Spleen (tissue), 11 donors: Measurements from ENCODE around the gene B3GALT2. TPM values are rescaled to one million over a fixed set of nuclear protein-coding genes. Genes with fewer than 3 reads are reported as not detected.

Experiments used
- DNase-seq: peaks from one replicate; pipeline ENCODE4 v3.0.0-alpha.2; 2020
- H3K27ac ChIP-seq, 8 donors: fragments of 200-600 bp; sonication (generic) in 7 of 8; 1 replicate in 4 of 8; 2 replicates in 4 of 8; pipeline versions ENCODE4 v1.5.0 to v1.8.0; 2016 to 2021; ENCODE audit warnings: inconsistent platforms in 4 of 8, mild to moderate bottlenecking in 4 of 8, moderate library complexity in 1 of 8
- H3K27me3 ChIP-seq, 7 donors: fragments of 200-600 bp; sonication (generic) in 6 of 7; replicated peaks in 1 of 7; 1 replicate in 4 of 7; 2 replicates in 3 of 7; pipeline versions ENCODE4 v1.5.0 to v1.8.0; 2016 to 2021; ENCODE audit warnings: inconsistent platforms in 3 of 7, mild to moderate bottlenecking in 1 of 7
- H3K36me3 ChIP-seq, 6 donors: fragments of 200-600 bp; sonication (generic) in 5 of 6; 1 replicate in 4 of 6; 2 replicates in 2 of 6; pipeline versions ENCODE4 v1.5.0 to v1.8.0; 2016 to 2021; ENCODE audit warnings: inconsistent platforms in 2 of 6
- H3K4me1 ChIP-seq, 6 donors: fragments of 200-600 bp; sonication (generic) in 5 of 6; 1 replicate in 3 of 6; 2 replicates in 3 of 6; pipeline versions ENCODE4 v1.5.0 to v1.8.0; 2016 to 2021; ENCODE audit warnings: inconsistent platforms in 3 of 6
- H3K4me3 ChIP-seq, 8 donors: fragments of 200-600 bp; sonication (generic) in 7 of 8; 1 replicate in 4 of 8; 2 replicates in 4 of 8; pipeline versions ENCODE4 v1.5.0 to v1.8.0; 2016 to 2021; ENCODE audit warnings: inconsistent platforms in 4 of 8, mild to moderate bottlenecking in 4 of 8, moderate library complexity in 2 of 8
- H3K9me3 ChIP-seq, 8 donors: fragments of 200-600 bp; sonication (generic) in 7 of 8; 1 replicate in 4 of 8; 2 replicates in 4 of 8; pipeline versions ENCODE4 v1.5.0 to v1.8.0; 2016 to 2021; ENCODE audit warnings: inconsistent platforms in 4 of 8
- POLR2A ChIP-seq, 3 donors: fragments of 450-650 bp; IDR thresholded peaks; one replicate each; pipeline ENCODE4 v1.5.1; 2017; ENCODE audit warnings: antibody characterized with exemption in 3 of 3, mild to moderate bottlenecking in 1 of 3
- POLR2AphosphoS5 ChIP-seq, 3 donors: sonication (generic); formaldehyde crosslinking; IDR thresholded peaks; one replicate each; pipeline ENCODE4 v1.5.1; 2017; ENCODE audit warnings: antibody characterized with exemption in 3 of 3
- whole genome bisulfite sequencing, 5 donors: extraction: QIAGEN DNeasy Blood & Tissue Kit in 3 of 5; methylation state at CpG; one replicate each; pipeline versions ENCODE4 v1.1.5 to v1.1.7; 2013 to 2018; 5-methylcytosine and 5-hydroxymethylcytosine counted together
- intact Hi-C: fragments of 100-400 bp; cut with DNase I; formaldehyde crosslinking; loops from one replicate; pipeline ENCODE4 v1.15.0; 2023; ENCODE audit warnings: low total_unique reads
- polyA plus RNA-seq, 3 donors: library from polyadenylated mRNA; stranded (reverse); fragments of 200-250 nt; gene quantifications; one replicate each; pipeline ENCODE4 v1.2.1, GENCODE V29; 2013
- total RNA-seq, 7 donors: library from RNA; depleted of rRNA in 3 of 7; stranded (reverse); fragments of >200 nt in 3 of 7; fragmentation: NEBNext Ultra II Directional in 4 of 7; extraction: Animal tissue kit (Norgen Biotek cat#: 25700) in 4 of 7; gene quantifications; one replicate each; pipeline versions ENCODE4 v1.1.0 to v1.2.1, GENCODE V29; 2016 to 2021
- TF ChIP-seq, protein P1 (sequence below), 11 experiments: fragments of 200-600 bp in 7 of 11; fragments of 450-650 bp in 4 of 11; sonication (generic) in 4 of 11; IDR thresholded peaks in 8 of 11; conservative IDR thresholded peaks in 3 of 11; 1 replicate in 7 of 11; 2 replicates in 4 of 11; pipeline versions ENCODE4 v1.4.0 to v1.8.0; 2016 to 2021; ENCODE audit warnings: antibody characterized with exemption in 11 of 11, inconsistent platforms in 4 of 11, mild to moderate bottlenecking in 1 of 11
- donor health status: healthy with polysubstance abuse.
- donor health status: DM: no; HTN: no; CAD: no; lungs with moderate emphysema.
- donor health status: DM: no; HTN: no; CAD: no.
- donor health status: Bipolar disorder and iron deficiency.
- donor health status: healthy.
- donor health status: DM: no; HTN: no; CAD: no.
- donor health status: DM: yes; HTN: yes; CAD: no.

The B3GALT2 gene
- total and polyA plus RNA-seq, 10 donors: 0.05 to 1.4 (median 0.38) TPM

DNA sequence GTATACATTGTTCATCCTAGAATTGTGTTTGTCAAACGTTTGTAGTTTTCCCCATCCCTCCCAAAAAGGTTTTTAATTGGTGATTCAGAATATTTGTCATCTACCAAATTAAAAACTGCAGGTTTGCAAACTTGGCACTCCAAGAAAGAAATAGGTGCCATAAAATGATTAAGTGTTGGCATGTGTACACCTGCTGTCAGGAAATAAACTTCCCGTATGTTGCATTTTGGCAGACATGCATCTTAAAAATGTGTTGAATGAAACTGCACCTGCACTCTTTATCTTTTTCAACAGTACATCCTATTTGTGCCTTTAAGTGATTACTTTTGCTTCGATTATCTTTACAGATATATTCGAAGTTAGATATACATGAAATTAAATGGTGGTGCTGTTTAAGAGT is 7.3 kb downstream of the B3GALT2 start:
- TF ChIP-seq POLR2AphosphoS5 (IDR thresholded peaks at IDR 0.05) (no peak), POLR2A (IDR thresholded peaks at IDR 0.05) (no peak)
- TF ChIP-seq, protein P1, sequence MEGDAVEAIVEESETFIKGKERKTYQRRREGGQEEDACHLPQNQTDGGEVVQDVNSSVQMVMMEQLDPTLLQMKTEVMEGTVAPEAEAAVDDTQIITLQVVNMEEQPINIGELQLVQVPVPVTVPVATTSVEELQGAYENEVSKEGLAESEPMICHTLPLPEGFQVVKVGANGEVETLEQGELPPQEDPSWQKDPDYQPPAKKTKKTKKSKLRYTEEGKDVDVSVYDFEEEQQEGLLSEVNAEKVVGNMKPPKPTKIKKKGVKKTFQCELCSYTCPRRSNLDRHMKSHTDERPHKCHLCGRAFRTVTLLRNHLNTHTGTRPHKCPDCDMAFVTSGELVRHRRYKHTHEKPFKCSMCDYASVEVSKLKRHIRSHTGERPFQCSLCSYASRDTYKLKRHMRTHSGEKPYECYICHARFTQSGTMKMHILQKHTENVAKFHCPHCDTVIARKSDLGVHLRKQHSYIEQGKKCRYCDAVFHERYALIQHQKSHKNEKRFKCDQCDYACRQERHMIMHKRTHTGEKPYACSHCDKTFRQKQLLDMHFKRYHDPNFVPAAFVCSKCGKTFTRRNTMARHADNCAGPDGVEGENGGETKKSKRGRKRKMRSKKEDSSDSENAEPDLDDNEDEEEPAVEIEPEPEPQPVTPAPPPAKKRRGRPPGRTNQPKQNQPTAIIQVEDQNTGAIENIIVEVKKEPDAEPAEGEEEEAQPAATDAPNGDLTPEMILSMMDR (IDR thresholded peaks at IDR 0.05 in 8 of 11, conservative IDR thresholded peaks at IDR 0.05 in 3 of 11): no peak
- peaks cover 3 to 33% (median 14%) of the 10 kb centered on the region in 6 donors for H3K4me1 ChIP-seq
- no peak overlapping the region for H3K4me3 ChIP-seq
- no peaks in the 10 kb centered on the region for H3K27me3 ChIP-seq
- no peaks in the 10 kb centered on the region for H3K9me3 ChIP-seq
- 36 to 49% (median 46%) methylated on average over 4 of the region's 4 CpGs for whole genome bisulfite sequencing, 5 donors
- no peak for DNase-seq
- intact Hi-C loops: no loop called here
- H3K36me3 ChIP-seq: no peaks in the 10 kb centered on the region
- no peak overlapping the region for H3K27ac ChIP-seq

DNA sequence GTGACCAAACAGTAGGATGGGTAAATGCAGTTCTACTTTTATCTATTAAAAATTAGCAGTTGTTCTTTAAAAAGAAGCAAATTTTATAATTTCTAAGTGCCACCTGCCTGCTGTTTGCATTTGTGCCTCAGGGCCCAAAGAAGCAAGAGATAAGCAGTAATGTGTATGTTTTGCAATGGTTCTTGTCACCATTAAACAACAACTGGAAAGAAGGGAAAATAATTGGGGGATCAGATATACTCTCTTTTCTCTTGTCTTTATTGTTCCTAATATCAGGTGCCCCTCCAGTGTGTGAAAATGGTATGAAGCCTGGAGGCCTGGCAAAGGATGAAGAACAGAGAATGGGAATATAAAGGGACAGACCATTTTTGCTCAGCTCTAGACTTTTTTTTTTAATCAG is 9.6 kb downstream of the B3GALT2 start:
- Histone ChIP-seq H3K4me3 (no peak overlapping the region), H3K27me3 (no peaks in the 10 kb centered on the region), H3K9me3 (no peaks in the 10 kb centered on the region), H3K27ac (no peak overlapping the region), H3K36me3 (no peaks in the 10 kb centered on the region), H3K4me1 (peaks cover 0 to 10% (median 0%) of the 10 kb centered on the region in 6 donors)
- TF ChIP-seq POLR2AphosphoS5 (IDR thresholded peaks at IDR 0.05): no peak
- TF ChIP-seq, protein P1 (IDR thresholded peaks at IDR 0.05 in 8 of 11, conservative IDR thresholded peaks at IDR 0.05 in 3 of 11): no peak
- TF ChIP-seq POLR2A (IDR thresholded peaks at IDR 0.05): no peak
- intact Hi-C loops: no loop called here
- DNase-seq: no peak

DNA sequence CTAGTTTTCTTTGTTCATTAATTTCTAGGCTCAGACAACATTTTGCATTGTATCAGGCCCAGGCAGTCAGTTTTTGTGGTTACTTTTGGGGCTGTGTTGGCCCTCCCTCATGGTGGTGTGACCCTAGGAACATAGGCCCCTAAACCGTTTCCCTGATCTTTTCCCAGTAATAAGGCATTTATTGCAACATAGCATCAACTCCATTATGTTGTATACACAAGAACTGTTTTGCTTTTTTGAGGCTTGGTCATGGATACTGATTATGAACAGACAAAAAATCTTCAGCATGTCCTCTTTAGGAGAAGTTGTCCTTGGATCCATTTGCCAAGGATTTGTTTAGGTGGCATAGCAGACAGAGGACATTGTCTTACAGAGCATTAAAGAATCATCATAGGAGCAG is 10.3 kb downstream of the B3GALT2 start:
- peaks cover 0 to 10% (median 0%) of the 10 kb centered on the region in 6 donors for H3K4me1 ChIP-seq
- no peaks in the 10 kb centered on the region for H3K9me3 ChIP-seq
- no peak for DNase-seq
- peaks cover 0 to 4% (median 0%) of the 10 kb centered on the region in 6 donors for H3K36me3 ChIP-seq
- H3K27ac ChIP-seq: no peak overlapping the region
- WGBS, 5 donors: 68 to 93% (median 75%) methylated on average over 1 of the region's 1 CpG
- intact Hi-C loops: no loop called here
- TF ChIP-seq, protein P1 (IDR thresholded peaks at IDR 0.05 in 8 of 11, conservative IDR thresholded peaks at IDR 0.05 in 3 of 11): no peak
- TF ChIP-seq POLR2A (IDR thresholded peaks at IDR 0.05) (no peak), POLR2AphosphoS5 (IDR thresholded peaks at IDR 0.05) (no peak)
- no peak overlapping the region for H3K4me3 ChIP-seq
- H3K27me3 ChIP-seq: no peaks in the 10 kb centered on the region

DNA sequence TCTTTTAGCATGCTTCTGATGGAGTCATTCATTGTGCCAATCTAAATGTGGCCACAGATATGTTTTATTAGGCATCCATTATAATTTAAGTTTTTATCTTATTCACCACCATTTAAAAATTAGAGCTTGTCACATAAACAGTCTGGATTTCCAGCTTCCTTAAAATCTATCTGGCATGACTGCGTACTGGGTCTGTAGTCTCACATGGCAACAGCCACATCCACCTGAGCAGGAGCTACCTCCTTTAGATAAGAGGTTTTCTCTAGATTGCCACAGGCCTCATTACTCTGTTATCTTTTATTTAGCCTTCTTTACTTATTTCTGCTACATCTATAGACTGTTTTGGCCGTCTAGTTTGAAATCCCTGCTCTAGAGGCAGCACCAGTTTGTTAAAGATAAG is 29.1 kb downstream of the B3GALT2 start:
- intact Hi-C loops: no loop called here
- Histone ChIP-seq H3K4me1 (peaks cover 0 to 3% (median 0%) of the 10 kb centered on the region in 6 donors), H3K27ac (no peak overlapping the region), H3K4me3 (no peak overlapping the region), H3K36me3 (peaks cover 0 to 65% (median 24%) of the 10 kb centered on the region in 6 donors), H3K27me3 (no peaks in the 10 kb centered on the region), H3K9me3 (no peaks in the 10 kb centered on the region)
- DNase-seq: no peak
- TF ChIP-seq, protein P1 (IDR thresholded peaks at IDR 0.05 in 8 of 11, conservative IDR thresholded peaks at IDR 0.05 in 3 of 11): no peak
- no peak for TF ChIP-seq POLR2AphosphoS5 (IDR thresholded peaks at IDR 0.05)
- WGBS, 5 donors: 90 to 96% (median 92%) methylated on average over 2 of the region's 2 CpGs
